Stimulated activated CD4-positive, alpha-beta T cell treated with anti-CD3 and anti-CD28 coated beads, Interleukin-4, amount 100 ng/mL, for 4 hours (primary cell): Measurements from ENCODE around the gene VAMP7.
"Not testable (repeated sequence)": the region's sequence is repeated elsewhere in the genome, so short reads cannot be mapped to it uniquely, and the experiment has no call there.

Experiments used
- DNase-seq, 2 experiments: peaks; one replicate each; pipeline ENCODE4 v3.0.0-alpha.2; 2020

The VAMP7 gene

GRCh38 chrX:155881158-155881993 lies at the start of gene VAMP7:
TSS of gene VAMP7 (plus strand) at chrX:155881345. CDS start at chrX:155889467, 8,122 bp downstream.
- peak; percentile 71 to 81 for DNase-seq

GRCh38 chrX:155841232-155841631 lies 39.9 kb upstream of the VAMP7 start:
- DNase-seq: no peak

- not testable (repeated sequence) for DNase-seq
These were observed 29.4 kb upstream of the VAMP7 start for GRCh38 chrX:155851786-155852185.

- no peak for DNase-seq
These were observed 23.6 kb upstream of the VAMP7 start for GRCh38 chrX:155857561-155857960.

GRCh38 chrX:155864655-155865054 lies 16.5 kb upstream of the VAMP7 start:
- no peak for DNase-seq

GRCh38 chrX:155865193-155865592 lies 16.0 kb upstream of the VAMP7 start:
- DNase-seq: no peak

- DNase-seq: no peak
These were observed 13.3 kb upstream of the VAMP7 start for GRCh38 chrX:155867821-155868220.

- no peak for DNase-seq
These were observed 10.2 kb upstream of the VAMP7 start for GRCh38 chrX:155870958-155871357.

- DNase-seq: no peak
These were observed 9.2 kb upstream of the VAMP7 start for GRCh38 chrX:155871934-155872333.

GRCh38 chrX:155873188-155873587 lies 8.0 kb upstream of the VAMP7 start:
- DNase-seq: no peak

GRCh38 chrX:155874571-155875244 lies 6.4 kb upstream of the VAMP7 start:
- DNase-seq: no peak

GRCh38 chrX:155876704-155877103 lies 4.4 kb upstream of the VAMP7 start:
- DNase-seq: no peak

- no peak for DNase-seq
These were observed 3.9 kb upstream of the VAMP7 start for GRCh38 chrX:155877288-155877687.

- no peak for DNase-seq
These were observed 473 bp upstream of the VAMP7 start for GRCh38 chrX:155880586-155881157.

- no peak for DNase-seq
These were observed 5.3 kb downstream of the VAMP7 start for GRCh38 chrX:155886409-155886808.

- no peak for DNase-seq
These were observed 7.0 kb downstream of the VAMP7 start for GRCh38 chrX:155888139-155888538.

GRCh38 chrX:155889328-155889727 lies 8.2 kb downstream of the VAMP7 start:
- DNase-seq: no peak

GRCh38 chrX:155891446-155892210 lies 10.5 kb downstream of the VAMP7 start:
- no peak for DNase-seq

GRCh38 chrX:155893521-155893920 lies 12.4 kb downstream of the VAMP7 start:
- DNase-seq: no peak

- no peak for DNase-seq
These were observed 15.4 kb downstream of the VAMP7 start for GRCh38 chrX:155896512-155896911.

GRCh38 chrX:155899366-155899765 lies 18.2 kb downstream of the VAMP7 start:
- no peak for DNase-seq

- no peak for DNase-seq
These were observed 19.6 kb downstream of the VAMP7 start for GRCh38 chrX:155900765-155901164.

- not testable (repeated sequence) for DNase-seq
These were observed 26.5 kb downstream of the VAMP7 start for GRCh38 chrX:155907661-155908060.
